ENCODE data around the gene PCDHGA2. TPM values are rescaled to one million over a fixed set of nuclear protein-coding genes. Genes with fewer than 3 reads are reported as not detected.
"Not testable (repeated sequence)": the region's sequence is repeated elsewhere in the genome, so short reads cannot be mapped to it uniquely, and the experiment has no call there.

Gene PCDHGA2
- total RNA-seq, 1 experiment from 2014 or later: not detected

GRCh38 chr5:141383345-141383744, 44.8 kb downstream of the PCDHGA2 start:
- CTCF ChIA-PET: no interaction called here
- DNase-seq: no peak
- Mint-ChIP-seq H3K27me3 (ENCODE audit: unreplicated experiment) (no peaks in the 10 kb centered on the region), H3K9me3 (ENCODE audit: low read depth, unreplicated experiment) (peaks cover 5% of the 10 kb centered on the region), H3K4me1 (ENCODE audit: low read depth, unreplicated experiment) (no peaks in the 10 kb centered on the region), H3K36me3 (ENCODE audit: insufficient read depth, unreplicated experiment) (peaks cover 4% of the 10 kb centered on the region), H3K4me3 (ENCODE audit: low read depth, unreplicated experiment) (no peak overlapping the region), H3K27ac (ENCODE audit: unreplicated experiment) (no peak overlapping the region)
- intact Hi-C loops (cut with micrococcal nuclease; ENCODE audit: unreplicated experiment): no loop called here
- no peak for TF ChIP-seq CTCF (IDR thresholded peaks at IDR 0.05; ENCODE audit: unreplicated experiment)
- no TSS peak for BruUV-seq (replicated peaks)

GRCh38 chr5:141384471-141385267, 46.1 kb downstream of the PCDHGA2 start:
- Mint-ChIP-seq H3K4me1 (ENCODE audit: low read depth, unreplicated experiment) (no peaks in the 10 kb centered on the region), H3K36me3 (ENCODE audit: insufficient read depth, unreplicated experiment) (peaks cover 4% of the 10 kb centered on the region), H3K27me3 (ENCODE audit: unreplicated experiment) (no peaks in the 10 kb centered on the region), H3K9me3 (ENCODE audit: low read depth, unreplicated experiment) (peaks cover 12% of the 10 kb centered on the region), H3K27ac (ENCODE audit: unreplicated experiment) (no peak overlapping the region), H3K4me3 (ENCODE audit: low read depth, unreplicated experiment) (no peak overlapping the region)
- CTCF ChIA-PET: no interaction called here
- TF ChIP-seq CTCF (IDR thresholded peaks at IDR 0.05; ENCODE audit: unreplicated experiment): no peak
- BruUV-seq (replicated peaks): no TSS peak
- DNase-seq: no peak
- intact Hi-C loops (cut with micrococcal nuclease; ENCODE audit: unreplicated experiment): no loop called here

- peak; percentile 54 for DNase-seq
- peak; percentile 14 for TF ChIP-seq CTCF (IDR thresholded peaks at IDR 0.05; ENCODE audit: unreplicated experiment)
- H3K27me3 Mint-ChIP-seq (ENCODE audit: unreplicated experiment); BruUV-seq (replicated peaks); H3K36me3 Mint-ChIP-seq (ENCODE audit: insufficient read depth, unreplicated experiment); H3K27ac Mint-ChIP-seq (ENCODE audit: unreplicated experiment); intact Hi-C loops (cut with micrococcal nuclease; ENCODE audit: unreplicated experiment); H3K4me1 Mint-ChIP-seq (ENCODE audit: low read depth, unreplicated experiment): not testable (repeated sequence)
- CTCF ChIA-PET: interaction anchor here (0.6 to 1.1 kb wide), 2 partner anchors 177 to 204 kb away, joined by 5 to 6 read pairs; no protein-coding TSS in a partner anchor
- peak within 1 kb of the TSS; percentile 64 for H3K4me3 Mint-ChIP-seq (ENCODE audit: low read depth, unreplicated experiment)
- H3K9me3 Mint-ChIP-seq (ENCODE audit: low read depth, unreplicated experiment): peaks cover 16% of the 10 kb centered on the region
Observed at GRCh38 chr5:141387557-141388311, 49.2 kb downstream of the PCDHGA2 start, which contains the start of gene PCDHGB4. Gene PCDHGB4, plus strand, starts transcription at chr5:141387698. Its CDS starts 187 bp downstream, at chr5:141387885.

- H3K9me3 Mint-ChIP-seq (ENCODE audit: low read depth, unreplicated experiment): peaks cover 13% of the 10 kb centered on the region
- peaks cover 9% of the 10 kb centered on the region for H3K36me3 Mint-ChIP-seq (ENCODE audit: insufficient read depth, unreplicated experiment)
Observed at GRCh38 chr5:141388661-141389060, 50.1 kb downstream of the PCDHGA2 start.

More at GRCh38 chr5:141388661-141389060, 50.1 kb downstream of the PCDHGA2 start:
- BruUV-seq (replicated peaks): no TSS peak
- no peak for DNase-seq
- no peaks in the 10 kb centered on the region for H3K27me3 Mint-ChIP-seq (ENCODE audit: unreplicated experiment)
- no peak overlapping the region for H3K27ac Mint-ChIP-seq (ENCODE audit: unreplicated experiment)
- no peak for TF ChIP-seq CTCF (IDR thresholded peaks at IDR 0.05; ENCODE audit: unreplicated experiment)
- H3K4me1 Mint-ChIP-seq (ENCODE audit: low read depth, unreplicated experiment): no peaks in the 10 kb centered on the region
- H3K4me3 Mint-ChIP-seq (ENCODE audit: low read depth, unreplicated experiment): no peak overlapping the region
- CTCF ChIA-PET: no interaction called here
- intact Hi-C loops (cut with micrococcal nuclease; ENCODE audit: unreplicated experiment): no loop called here
